Measurements from ENCODE around the gene KIF21A.

Gene KIF21A

DNA sequence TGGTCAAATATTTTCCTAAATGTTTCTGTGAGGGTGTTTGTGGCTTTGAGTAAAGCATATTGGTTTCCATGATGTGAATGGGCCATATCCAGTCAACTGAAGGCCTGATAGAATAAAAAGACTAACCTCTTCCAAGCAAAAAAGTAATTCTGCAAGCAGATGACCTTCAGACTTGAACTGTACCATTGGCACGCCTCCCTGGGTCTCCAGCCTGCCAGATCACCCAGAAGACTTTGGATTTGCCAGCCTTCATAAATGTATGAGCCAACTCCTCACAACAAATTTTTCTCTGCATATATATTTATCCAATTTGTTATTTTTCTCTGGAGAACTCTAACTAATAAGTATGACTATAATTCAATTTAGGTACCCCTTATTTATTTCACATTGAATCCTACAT, 190.3 kb downstream of the KIF21A start:
- DNase-seq = no peak
